HFFc6 (cell line): ENCODE data around the gene SLC16A4. TPM values are rescaled to one million over a fixed set of nuclear protein-coding genes. Genes with fewer than 3 reads are reported as not detected.

ENCODE experiments used
- DNase-seq: peaks from one replicate; pipeline ENCODE4 v3.0.0-alpha.2; 2018
- H3K27ac Mint-ChIP-seq: 2 replicates; pipeline ENCODE4 v1.8.0; 2020; ENCODE audit warnings: mild to moderate bottlenecking, mixed read lengths
- H3K27me3 Mint-ChIP-seq: 2 replicates; pipeline ENCODE4 v1.8.0; 2021; ENCODE audit warnings: mild to moderate bottlenecking, moderate library complexity, mixed read lengths; ENCODE audit not compliant: insufficient read depth
- H3K36me3 Mint-ChIP-seq: 2 replicates; pipeline ENCODE4 v1.8.0; 2021; ENCODE audit warnings: low read depth, mixed read lengths
- H3K4me1 Mint-ChIP-seq: 2 replicates; pipeline ENCODE4 v1.8.0; 2020; ENCODE audit warnings: low read depth, mixed read lengths
- H3K4me3 Mint-ChIP-seq: 2 replicates; pipeline ENCODE4 v1.8.0; 2020; ENCODE audit warnings: mild to moderate bottlenecking, moderate library complexity, mixed read lengths
- H3K9me3 Mint-ChIP-seq: 2 replicates; pipeline ENCODE4 v1.8.0; 2020; ENCODE audit warnings: mild to moderate bottlenecking, mixed read lengths
- total RNA-seq, 6 experiments: library from RNA; stranded (reverse); fragmentation: NEBNext Ultra II Directional; extraction: Animal tissue kit (Norgen Biotek cat#: 25700); gene quantifications; 2 replicates in 1 of 6; 3 replicates in 5 of 6; pipeline ENCODE4 v1.2.3, GENCODE V29; 2021
- TF ChIP-seq, protein P1 (sequence below): fragments of 200-600 bp; sonication (generic); IDR thresholded peaks from 2 replicates; pipeline ENCODE4 v1.5.0; 2021; ENCODE audit warnings: antibody characterized with exemption, mild to moderate bottlenecking

The SLC16A4 gene
- total RNA-seq, 6 experiments from 2014 or later = 14.7 to 25.2 (median 21.5) TPM

DNA sequence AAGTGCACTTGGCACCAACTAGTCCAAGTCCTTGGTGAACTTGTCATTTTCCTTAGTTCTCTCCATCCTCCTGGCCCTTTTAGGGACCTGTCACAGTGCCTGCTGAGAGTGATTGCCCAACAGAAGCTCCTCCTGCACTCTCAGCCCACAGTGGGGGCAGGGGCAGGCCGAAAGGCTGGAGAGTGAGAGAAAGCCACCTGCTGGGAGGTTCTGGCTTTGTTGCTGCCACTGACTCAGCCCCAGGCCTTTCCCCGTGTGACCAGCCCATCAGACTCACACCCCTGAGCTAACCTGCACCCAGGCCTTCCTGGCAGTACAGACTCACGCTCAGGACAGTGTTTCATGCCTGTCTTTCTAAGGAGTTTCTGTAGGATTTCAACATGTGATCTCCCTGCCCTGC lies 43.0 kb upstream of the SLC16A4 start:
- Mint-ChIP-seq H3K9me3 (no peaks in the 10 kb centered on the region), H3K27me3 (peaks cover 66% of the 10 kb centered on the region), H3K4me3 (no peak overlapping the region), H3K36me3 (no peaks in the 10 kb centered on the region), H3K4me1 (peaks cover 6% of the 10 kb centered on the region; the same call in 1 of the 2 replicates), H3K27ac (no peak overlapping the region)
- peak; percentile 13 for DNase-seq
- TF ChIP-seq, protein P1, sequence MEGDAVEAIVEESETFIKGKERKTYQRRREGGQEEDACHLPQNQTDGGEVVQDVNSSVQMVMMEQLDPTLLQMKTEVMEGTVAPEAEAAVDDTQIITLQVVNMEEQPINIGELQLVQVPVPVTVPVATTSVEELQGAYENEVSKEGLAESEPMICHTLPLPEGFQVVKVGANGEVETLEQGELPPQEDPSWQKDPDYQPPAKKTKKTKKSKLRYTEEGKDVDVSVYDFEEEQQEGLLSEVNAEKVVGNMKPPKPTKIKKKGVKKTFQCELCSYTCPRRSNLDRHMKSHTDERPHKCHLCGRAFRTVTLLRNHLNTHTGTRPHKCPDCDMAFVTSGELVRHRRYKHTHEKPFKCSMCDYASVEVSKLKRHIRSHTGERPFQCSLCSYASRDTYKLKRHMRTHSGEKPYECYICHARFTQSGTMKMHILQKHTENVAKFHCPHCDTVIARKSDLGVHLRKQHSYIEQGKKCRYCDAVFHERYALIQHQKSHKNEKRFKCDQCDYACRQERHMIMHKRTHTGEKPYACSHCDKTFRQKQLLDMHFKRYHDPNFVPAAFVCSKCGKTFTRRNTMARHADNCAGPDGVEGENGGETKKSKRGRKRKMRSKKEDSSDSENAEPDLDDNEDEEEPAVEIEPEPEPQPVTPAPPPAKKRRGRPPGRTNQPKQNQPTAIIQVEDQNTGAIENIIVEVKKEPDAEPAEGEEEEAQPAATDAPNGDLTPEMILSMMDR = 0 out of 2 replicates have a peak, but pooled peaks have one; percentile 14

DNA sequence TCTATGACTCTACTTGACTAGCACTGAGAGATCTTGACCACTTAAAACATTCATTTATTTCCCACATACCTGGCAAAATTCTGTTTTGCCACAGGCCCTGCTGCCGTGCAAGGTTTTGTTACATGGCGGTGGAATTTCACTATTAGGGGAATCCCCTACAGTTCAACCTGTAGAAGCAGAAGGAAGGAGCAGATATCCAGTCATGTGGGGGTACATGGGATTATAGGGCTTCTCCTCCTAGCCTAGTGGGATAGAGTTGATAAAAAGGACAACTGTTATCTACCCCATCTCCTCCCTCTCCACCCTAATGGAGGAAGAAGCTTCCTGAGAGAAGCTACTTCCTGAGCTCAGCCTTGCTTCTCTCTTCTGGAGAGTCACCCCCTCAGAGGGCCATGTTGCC lies 42.4 kb upstream of the SLC16A4 start:
- Mint-ChIP-seq H3K9me3 (no peaks in the 10 kb centered on the region), H3K27ac (no peak overlapping the region), H3K27me3 (peaks cover 63% of the 10 kb centered on the region), H3K4me1 (peaks cover 6% of the 10 kb centered on the region; the same call in 1 of the 2 replicates), H3K36me3 (no peaks in the 10 kb centered on the region), H3K4me3 (no peak overlapping the region)
- no peak for DNase-seq
- TF ChIP-seq, protein P1 = no peak

DNA sequence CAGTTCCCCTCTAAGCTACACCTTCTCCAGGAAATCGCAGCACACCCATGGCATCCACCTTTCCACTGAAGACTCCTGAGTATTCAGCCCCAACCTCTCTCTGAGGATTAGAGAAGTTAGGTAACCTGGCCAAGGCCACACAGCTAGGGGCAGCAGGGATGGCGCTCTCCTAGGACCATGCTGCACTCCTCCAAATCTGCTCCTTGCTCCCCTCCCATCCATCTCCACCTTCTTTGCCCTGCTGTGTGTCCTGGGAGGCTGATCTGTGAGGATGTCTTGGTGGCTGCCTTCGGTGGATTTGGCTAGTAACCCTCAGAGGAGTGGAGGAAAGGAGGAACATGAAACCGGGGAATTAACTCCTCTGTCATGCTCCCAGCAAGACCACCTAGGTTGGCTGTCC lies 40.1 kb upstream of the SLC16A4 start:
- Mint-ChIP-seq H3K9me3 (no peaks in the 10 kb centered on the region), H3K27ac (no peak overlapping the region)
- TF ChIP-seq, protein P1 = no peak

DNA sequence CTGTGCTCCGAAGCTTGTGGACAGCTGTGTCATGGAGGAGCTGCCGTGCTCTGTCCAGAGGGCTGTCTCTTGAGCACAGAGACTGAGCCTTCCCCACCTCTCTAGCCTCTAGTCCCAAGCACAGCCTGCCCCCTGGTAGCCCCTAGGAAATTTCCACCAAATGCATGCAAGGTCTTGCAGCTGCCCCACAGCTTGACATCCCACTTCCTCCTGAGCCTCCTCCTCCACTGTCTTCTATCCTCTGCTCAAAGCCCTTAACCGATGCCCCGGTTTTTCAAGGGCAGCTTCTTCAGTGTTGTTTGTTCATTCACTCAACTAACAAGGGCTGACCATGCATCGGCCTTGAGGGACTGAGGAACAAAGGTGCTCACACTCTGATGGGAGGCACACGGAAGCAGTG lies 39.5 kb upstream of the SLC16A4 start:
- TF ChIP-seq, protein P1 = no peak
- no peak overlapping the region for H3K4me3 Mint-ChIP-seq
- DNase-seq = no peak
- peaks cover 68% of the 10 kb centered on the region for H3K27me3 Mint-ChIP-seq
- H3K27ac Mint-ChIP-seq = no peak overlapping the region
- no peaks in the 10 kb centered on the region for H3K36me3 Mint-ChIP-seq
- H3K9me3 Mint-ChIP-seq = no peaks in the 10 kb centered on the region
- H3K4me1 Mint-ChIP-seq = no peaks in the 10 kb centered on the region

More for the DNA sequence above, 40.1 kb upstream of the SLC16A4 start:
- no peak overlapping the region for H3K4me3 Mint-ChIP-seq
- H3K27me3 Mint-ChIP-seq = peaks cover 63% of the 10 kb centered on the region
- H3K4me1 Mint-ChIP-seq = no peaks in the 10 kb centered on the region
- no peaks in the 10 kb centered on the region for H3K36me3 Mint-ChIP-seq
- DNase-seq = no peak

DNA sequence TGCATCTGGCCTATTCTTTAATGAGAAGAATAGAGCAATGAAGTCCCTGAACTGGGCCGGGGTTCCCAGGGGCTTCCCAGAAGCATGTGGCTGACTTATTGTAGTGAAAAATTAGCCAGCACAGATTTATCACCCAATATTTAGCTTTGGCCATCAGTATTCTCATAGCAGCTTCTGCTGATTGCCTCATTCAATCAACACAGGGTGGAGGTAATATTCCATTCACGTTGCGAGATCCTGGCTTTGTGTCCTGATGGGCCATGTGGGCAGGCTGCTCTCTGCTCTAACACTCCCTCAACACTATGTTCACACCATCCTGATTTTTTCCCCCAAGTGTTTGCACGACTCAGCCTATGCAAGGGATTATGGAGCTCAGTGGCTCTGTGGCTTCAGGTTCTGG lies 38.1 kb upstream of the SLC16A4 start:
- Mint-ChIP-seq H3K9me3 (no peaks in the 10 kb centered on the region), H3K4me3 (no peak overlapping the region), H3K4me1 (no peaks in the 10 kb centered on the region), H3K36me3 (no peaks in the 10 kb centered on the region), H3K27ac (no peak overlapping the region), H3K27me3 (peaks cover 64% of the 10 kb centered on the region)
- no peak for DNase-seq
- TF ChIP-seq, protein P1 = no peak

DNA sequence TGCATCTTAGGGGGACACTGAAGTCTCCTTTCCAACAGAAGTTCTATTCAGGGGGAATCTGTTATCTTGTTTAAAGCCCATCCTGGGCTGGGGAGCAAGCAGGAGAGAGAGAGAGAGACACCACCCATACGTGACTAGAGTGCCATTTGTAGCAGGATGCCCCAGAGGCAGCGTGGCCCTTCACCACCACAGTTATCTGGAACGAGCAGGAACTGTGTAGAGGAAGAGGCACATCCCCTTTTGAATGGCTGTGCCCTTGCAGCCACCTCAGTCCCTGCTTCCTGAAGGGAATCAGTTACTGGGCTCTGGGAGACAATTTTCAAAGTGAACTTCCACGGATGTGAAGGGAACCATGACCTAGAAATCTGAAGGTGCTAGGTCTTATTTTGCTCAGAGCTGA lies 36.0 kb upstream of the SLC16A4 start:
- Mint-ChIP-seq H3K27me3 (peaks cover 60% of the 10 kb centered on the region), H3K36me3 (no peaks in the 10 kb centered on the region), H3K27ac (no peak overlapping the region), H3K4me1 (no peaks in the 10 kb centered on the region), H3K9me3 (no peaks in the 10 kb centered on the region), H3K4me3 (no peak overlapping the region)
- TF ChIP-seq, protein P1 = no peak
- DNase-seq = no peak
